Measurements from ENCODE around the gene CD36.

- TF ChIP-seq CTCF (IDR thresholded peaks at IDR 0.05) (no peak), EP300 (IDR thresholded peaks at IDR 0.05) (no peak)
These were observed 46.8 kb upstream of the CD36 start for GRCh38 chr7:80591654-80592053.
